HepG2 (cell line): ENCODE data around the gene APEX2. TPM values are rescaled to one million over a fixed set of nuclear protein-coding genes. Genes with fewer than 3 reads are reported as not detected.

ENCODE experiments used
- ATAC-seq: fragments of 200-7000 bp; cut with Tn5 transposase; 3 replicates; pipeline ENCODE4 v1.9.1; 2020; ENCODE audit warnings: mild to moderate bottlenecking, moderate library complexity
- BruUV-seq: library from RNA; stranded (reverse); fragments of 400-500 nt; replicated peaks from 2 replicates; lab custom pipeline; 2021; lab: Mats Ljungman, UMichigan
- CTCF ChIA-PET: fragments of 300-600 bp; formaldehyde crosslinking; extraction: SDS; loops from one replicate; lab custom pipeline; 2021; ENCODE audit warnings: low total read pairs, inconsistent platforms, low intra/inter-chr PET ratio; lab: Yijun Ruan, JAX
- POLR2A ChIA-PET: fragments of 350-600 bp; sonication (Branson Sonifier 250); formaldehyde crosslinking; loops from one replicate; lab custom pipeline; 2020; ENCODE audit warnings: antibody characterized with exemption, inconsistent platforms; lab: Yijun Ruan, JAX
- DNase-seq: peaks from one replicate; pipeline ENCODE4 v3.0.0-alpha.2; 2015; ENCODE audit warnings: low spot score
- FAIRE-seq: peaks from 3 replicates; lab custom pipeline; 2011; peaks lifted over from hg19 to GRCh38; lab: Jason Lieb, UNC
- H2AFZ ChIP-seq: one replicate; pipeline ENCODE4 v1.6.1; 2011; ENCODE audit warnings: low read length, inconsistent platforms
- H3K27ac ChIP-seq: fragments of 300-600 bp; 3 replicates; pipeline ENCODE4 v1.8.0; 2011; ENCODE audit warnings: mixed run types, mild to moderate bottlenecking, mixed read lengths, low read length, inconsistent platforms; ENCODE audit not compliant: insufficient read depth; ENCODE audit errors: extremely low read length
- H3K27me3 ChIP-seq, 2 experiments: fragments of 200-600 bp in 1 of 2; 2 replicates in 1 of 2; 3 replicates in 1 of 2; pipeline versions ENCODE4 v1.6.0 to v1.8.0; 2011; ENCODE audit warnings: low read length in 2 of 2, mild to moderate bottlenecking in 2 of 2, moderate library complexity in 2 of 2, inconsistent platforms in 1 of 2; ENCODE audit not compliant: insufficient read depth in 2 of 2, control insufficient read depth in 1 of 2
- H3K36me3 ChIP-seq, 2 experiments: fragments of 200-600 bp in 1 of 2; replicated peaks in 1 of 2; 2 replicates in 1 of 2; 3 replicates in 1 of 2; pipeline versions ENCODE4 v1.5.1 to v1.8.0; 2011; ENCODE audit warnings: low read length in 2 of 2, inconsistent platforms in 1 of 2; ENCODE audit not compliant: insufficient read depth in 2 of 2, control insufficient read depth in 1 of 2
- H3K4me1 ChIP-seq: 2 replicates; pipeline ENCODE4 v1.5.1; 2012; ENCODE audit warnings: low read length, inconsistent platforms; ENCODE audit not compliant: insufficient read depth
- H3K4me2 ChIP-seq: 2 replicates; pipeline ENCODE4 v1.6.0; 2011; ENCODE audit warnings: low read depth, low read length, inconsistent platforms
- H3K4me3 ChIP-seq, 3 experiments: fragments of 200-600 bp in 1 of 3; sonication (generic), shearing (Covaris generic) in 1 of 3; replicated peaks in 1 of 3; 2 replicates each; pipeline ENCODE4 v1.5.1; 2011 to 2016; ENCODE audit warnings: low read length in 3 of 3, inconsistent platforms in 2 of 3, low read depth in 2 of 3, mild to moderate bottlenecking in 2 of 3, control low read depth in 1 of 3, mixed read lengths in 1 of 3; ENCODE audit not compliant: insufficient read depth in 1 of 3
- H3K79me2 ChIP-seq: one replicate; pipeline ENCODE4 v1.6.1; 2011; ENCODE audit warnings: low read length, inconsistent platforms; ENCODE audit not compliant: insufficient read depth
- H3K9ac ChIP-seq: 2 replicates; pipeline ENCODE4 v1.6.0; 2011; ENCODE audit warnings: mild to moderate bottlenecking, low read depth, low read length, inconsistent platforms; ENCODE audit not compliant: insufficient read depth
- H3K9me3 ChIP-seq: 2 replicates; pipeline ENCODE4 v1.5.1; 2012; ENCODE audit warnings: mild to moderate bottlenecking, low read length
- H4K20me1 ChIP-seq: 2 replicates; pipeline ENCODE4 v1.6.0; 2011; ENCODE audit warnings: inconsistent platforms, mild to moderate bottlenecking, low read length, moderate library complexity; ENCODE audit not compliant: insufficient read depth
- CEBPG ChIP-seq: IDR thresholded peaks from 2 replicates; pipeline ENCODE4 v1.6.1; 2016
- DR1 ChIP-seq: sonication (generic); formaldehyde crosslinking; IDR thresholded peaks from 2 replicates; pipeline ENCODE4 v1.8.0; 2021; ENCODE audit warnings: mild to moderate bottlenecking, missing genetic modification reagents, inconsistent platforms
- GABPA ChIP-seq, 2 experiments: IDR thresholded peaks; 2 replicates each; pipeline ENCODE4 v1.6.1; 2011 to 2016; ENCODE audit warnings: low read depth in 2 of 2, low read length in 1 of 2, missing biosample characterization in 1 of 2, missing genetic modification characterization in 1 of 2
- GATAD2A ChIP-seq: IDR thresholded peaks from 2 replicates; pipeline ENCODE4 v1.6.1; 2016
- NCOA5 ChIP-seq: sonication (generic); formaldehyde crosslinking; IDR thresholded peaks from 2 replicates; pipeline ENCODE4 v1.4.0; 2020; ENCODE audit warnings: missing genetic modification reagents
- RAD51 ChIP-seq: fragments of 450-650 bp; IDR thresholded peaks from 2 replicates; pipeline ENCODE4 v1.6.1; 2016; ENCODE audit warnings: borderline replicate concordance
- SRF ChIP-seq: IDR thresholded peaks from 2 replicates; pipeline ENCODE4 v1.6.1; 2011; ENCODE audit warnings: mild to moderate bottlenecking, low read depth, low read length, moderate library complexity
- ZNF180 ChIP-seq: sonication (generic); formaldehyde crosslinking; IDR thresholded peaks from 2 replicates; pipeline ENCODE4 v1.4.0; 2020; ENCODE audit warnings: low read depth, missing genetic modification reagents, borderline replicate concordance
- ZNF263 ChIP-seq: sonication (generic); formaldehyde crosslinking; IDR thresholded peaks from 2 replicates; pipeline ENCODE4 v1.4.0; 2020; ENCODE audit warnings: missing genetic modification reagents
- ZNF451 ChIP-seq: sonication (generic); formaldehyde crosslinking; IDR thresholded peaks from 2 replicates; pipeline ENCODE4 v1.5.0; 2020; ENCODE audit warnings: mild to moderate bottlenecking, missing genetic modification reagents
- ZNF460 ChIP-seq: sonication (generic); formaldehyde crosslinking; IDR thresholded peaks from 2 replicates; pipeline ENCODE4 v1.5.1; 2020; ENCODE audit warnings: missing genetic modification reagents, mild to moderate bottlenecking, borderline replicate concordance
- ZNF713 ChIP-seq: sonication (generic); formaldehyde crosslinking; IDR thresholded peaks from 2 replicates; pipeline ENCODE4 v1.4.0; 2020; ENCODE audit warnings: mild to moderate bottlenecking, missing genetic modification reagents
- ZNF776 ChIP-seq: sonication (generic); formaldehyde crosslinking; IDR thresholded peaks from 2 replicates; pipeline ENCODE4 v1.4.0; 2020; ENCODE audit warnings: mild to moderate bottlenecking, missing genetic modification reagents
- WGBS: methylation state at CpG from one replicate; pipeline ENCODE4 v1.1.6; 2017; ENCODE audit warnings: low lambda C conversion rate; 5-methylcytosine and 5-hydroxymethylcytosine counted together
- in situ Hi-C: cut with HindIII; loops from 2 replicates; pipeline ENCODE4 v1.10.0; 2017; ENCODE audit warnings: low pct_unique_long_range_greater_than_20kb; ENCODE audit not compliant: extremely low pct_ligation_motif_present
- intact Hi-C: fragments of 100-400 bp; cut with micrococcal nuclease; formaldehyde crosslinking; loops from one replicate; pipeline ENCODE4 v1.10.0; 2022; ENCODE audit not compliant: unreplicated experiment
- polyA plus RNA-seq, 8 experiments: library from polyadenylated mRNA; depleted of rRNA in 3 of 8; stranded (reverse) in 7 of 8; unstranded in 1 of 8; fragments of >200 nt; fragmentation: Illumina TruSeq in 4 of 8; extraction: Trizol in 4 of 8; gene quantifications; 2 replicates each; pipeline versions ENCODE4 v1.2.1 to v1.2.3, GENCODE V29; 2011 to 2016; ENCODE audit warnings: low read depth in 4 of 8, missing spikeins in 1 of 8, mixed read lengths in 1 of 8; ENCODE audit not compliant: insufficient read depth in 1 of 8
- total RNA-seq, 5 experiments: library from RNA; depleted of rRNA; stranded (reverse); fragments of >200 nt; fragmentation: Illumina TruSeq; extraction: Trizol; gene quantifications; 2 replicates each; pipeline ENCODE4 v1.2.3, GENCODE V29; 2016; ENCODE audit warnings: low read depth in 1 of 5
- TF ChIP-seq, protein P1 (sequence below), 2 experiments: fragments of 450-650 bp in 1 of 2; sonication (generic) in 1 of 2; formaldehyde crosslinking; IDR thresholded peaks; 2 replicates each; pipeline versions ENCODE4 v1.5.0 to v1.8.0; 2020 to 2022; ENCODE audit warnings: mild to moderate bottlenecking in 1 of 2, missing genetic modification reagents in 1 of 2
- TF ChIP-seq, protein P2 (sequence below): sonication (generic); formaldehyde crosslinking; IDR thresholded peaks from 2 replicates; pipeline ENCODE4 v1.4.0; 2020; ENCODE audit warnings: missing genetic modification reagents
- TF ChIP-seq, protein P3 (sequence below): sonication (generic); formaldehyde crosslinking; IDR thresholded peaks from 2 replicates; pipeline ENCODE4 v1.5.1; 2020; ENCODE audit warnings: mild to moderate bottlenecking, missing genetic modification reagents

Gene APEX2
- total and polyA plus RNA-seq, 2 of the 13 experiments (the other 11 are each of a cell fraction or from before 2014, with no cell fraction given) = 12.7 to 17.8 TPM

DNA sequence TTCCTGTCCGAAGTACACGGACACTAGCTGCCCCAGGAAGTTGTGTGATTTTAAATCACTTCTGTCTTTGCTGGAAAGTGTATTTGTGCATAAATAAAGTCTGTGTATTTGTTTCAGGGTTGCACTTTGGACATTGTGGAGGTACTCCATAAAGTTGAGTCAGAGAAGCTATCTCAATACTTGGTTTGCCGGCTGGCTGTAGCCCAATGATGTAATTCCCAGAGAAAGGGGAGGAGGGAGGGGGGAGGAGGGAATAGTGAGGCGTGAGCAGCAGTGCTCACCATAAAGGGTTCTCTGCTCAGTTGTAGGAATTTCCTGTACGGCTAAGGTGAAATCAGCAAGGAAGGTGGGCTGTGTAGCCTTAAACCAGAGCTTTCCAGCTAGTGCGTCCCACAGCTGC, 7.5 kb downstream of the APEX2 start (continued):
- TF ChIP-seq, protein P1, sequence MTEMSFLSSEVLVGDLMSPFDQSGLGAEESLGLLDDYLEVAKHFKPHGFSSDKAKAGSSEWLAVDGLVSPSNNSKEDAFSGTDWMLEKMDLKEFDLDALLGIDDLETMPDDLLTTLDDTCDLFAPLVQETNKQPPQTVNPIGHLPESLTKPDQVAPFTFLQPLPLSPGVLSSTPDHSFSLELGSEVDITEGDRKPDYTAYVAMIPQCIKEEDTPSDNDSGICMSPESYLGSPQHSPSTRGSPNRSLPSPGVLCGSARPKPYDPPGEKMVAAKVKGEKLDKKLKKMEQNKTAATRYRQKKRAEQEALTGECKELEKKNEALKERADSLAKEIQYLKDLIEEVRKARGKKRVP (CRISPR knock-in tag; IDR thresholded peaks at IDR 0.05) = peak in 1 of 2 experiments; percentile 55; a peak in 2 of 4 replicates
- TF ChIP-seq DR1 (CRISPR knock-in tag) (no peak), ZNF263 (CRISPR knock-in tag) (peak; percentile 93), ZNF451 (no peak), CEBPG (peak; percentile 54), GATAD2A (CRISPR knock-in tag) (peak; percentile 15; the same call in 1 of the 2 replicates)
- TF ChIP-seq, protein P2, sequence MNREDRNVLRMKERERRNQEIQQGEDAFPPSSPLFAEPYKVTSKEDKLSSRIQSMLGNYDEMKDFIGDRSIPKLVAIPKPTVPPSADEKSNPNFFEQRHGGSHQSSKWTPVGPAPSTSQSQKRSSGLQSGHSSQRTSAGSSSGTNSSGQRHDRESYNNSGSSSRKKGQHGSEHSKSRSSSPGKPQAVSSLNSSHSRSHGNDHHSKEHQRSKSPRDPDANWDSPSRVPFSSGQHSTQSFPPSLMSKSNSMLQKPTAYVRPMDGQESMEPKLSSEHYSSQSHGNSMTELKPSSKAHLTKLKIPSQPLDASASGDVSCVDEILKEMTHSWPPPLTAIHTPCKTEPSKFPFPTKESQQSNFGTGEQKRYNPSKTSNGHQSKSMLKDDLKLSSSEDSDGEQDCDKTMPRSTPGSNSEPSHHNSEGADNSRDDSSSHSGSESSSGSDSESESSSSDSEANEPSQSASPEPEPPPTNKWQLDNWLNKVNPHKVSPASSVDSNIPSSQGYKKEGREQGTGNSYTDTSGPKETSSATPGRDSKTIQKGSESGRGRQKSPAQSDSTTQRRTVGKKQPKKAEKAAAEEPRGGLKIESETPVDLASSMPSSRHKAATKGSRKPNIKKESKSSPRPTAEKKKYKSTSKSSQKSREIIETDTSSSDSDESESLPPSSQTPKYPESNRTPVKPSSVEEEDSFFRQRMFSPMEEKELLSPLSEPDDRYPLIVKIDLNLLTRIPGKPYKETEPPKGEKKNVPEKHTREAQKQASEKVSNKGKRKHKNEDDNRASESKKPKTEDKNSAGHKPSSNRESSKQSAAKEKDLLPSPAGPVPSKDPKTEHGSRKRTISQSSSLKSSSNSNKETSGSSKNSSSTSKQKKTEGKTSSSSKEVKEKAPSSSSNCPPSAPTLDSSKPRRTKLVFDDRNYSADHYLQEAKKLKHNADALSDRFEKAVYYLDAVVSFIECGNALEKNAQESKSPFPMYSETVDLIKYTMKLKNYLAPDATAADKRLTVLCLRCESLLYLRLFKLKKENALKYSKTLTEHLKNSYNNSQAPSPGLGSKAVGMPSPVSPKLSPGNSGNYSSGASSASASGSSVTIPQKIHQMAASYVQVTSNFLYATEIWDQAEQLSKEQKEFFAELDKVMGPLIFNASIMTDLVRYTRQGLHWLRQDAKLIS (CRISPR knock-in tag) = no peak
- TF ChIP-seq, all 625 proteins: peak for 16

DNA sequence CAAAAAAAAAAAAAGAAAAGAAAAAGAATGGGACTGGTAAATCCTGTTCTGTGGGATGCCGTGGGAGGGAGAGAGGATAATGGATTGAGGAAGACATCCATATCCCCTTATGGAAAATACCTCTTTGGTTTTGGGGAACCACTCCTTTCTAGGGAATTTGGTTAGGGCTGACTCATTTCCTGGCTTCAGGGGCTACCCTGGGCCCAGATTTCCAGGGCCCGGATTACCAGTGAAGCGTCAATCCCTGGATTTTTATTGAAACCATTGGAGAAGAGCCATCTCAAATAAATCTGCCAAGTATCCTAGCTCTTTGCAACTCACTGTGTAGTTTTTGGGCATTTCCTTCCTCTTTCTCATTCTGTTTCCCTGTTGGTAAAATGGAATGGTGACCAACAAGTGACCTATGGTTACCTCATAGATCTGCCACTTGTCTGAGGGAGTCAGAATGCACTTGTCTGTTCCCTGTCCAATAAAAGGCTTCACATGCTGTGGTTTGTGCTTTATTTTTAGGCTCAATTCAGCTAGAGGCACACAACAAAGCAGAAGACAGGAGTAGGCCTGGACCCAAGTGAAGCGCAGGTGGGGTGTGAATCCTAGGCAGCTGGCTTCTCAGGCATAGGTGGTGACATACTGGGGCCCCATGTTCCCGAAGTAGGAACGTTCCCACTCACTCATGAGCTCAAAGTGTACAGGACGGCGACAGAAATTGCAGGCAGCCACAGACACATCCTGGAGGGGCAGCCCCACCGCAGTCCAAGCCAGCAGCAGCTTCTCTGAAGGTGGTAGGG, 8.6 kb downstream of the APEX2 start:
- no peak for DNase-seq
- Histone ChIP-seq H3K4me1 (peaks cover 39% of the 10 kb centered on the region), H3K4me2 (no peak overlapping the region), H3K9ac (no peak overlapping the region), H3K27me3 (no peaks in the 10 kb centered on the region), H3K27ac (no peak overlapping the region), H2AFZ (no peak overlapping the region), H3K79me2 (no peaks in the 10 kb centered on the region), H4K20me1 (no peaks in the 10 kb centered on the region), H3K9me3 (no peaks in the 10 kb centered on the region), H3K4me3 (no peak overlapping the region), H3K36me3 (no peaks in the 10 kb centered on the region; a peak in 2 of 5 replicates)
- ChIA-PET CTCF (no interaction called here), POLR2A (interaction anchor here (2.1 to 4.3 kb wide), 2 partner anchors 9 to 16 kb away, joined by 5 to 21 read pairs; partner anchors contain the start of gene APEX2)
- WGBS = 94% methylated on average over 3 of the region's 9 CpGs
- no TSS peak for BruUV-seq
- no peak for FAIRE-seq
- in situ Hi-C loops (no loop called here), intact Hi-C loops (no loop called here)
- no peak for ATAC-seq
- TF ChIP-seq NCOA5 (no peak), ZNF713 (no peak), RAD51 (no peak), SRF (no peak), GABPA (IDR thresholded peaks at IDR 0.05; ENCODE audit: low read depth, low read length) (no peak), GABPA (CRISPR knock-in tag; IDR thresholded peaks at IDR 0.05; ENCODE audit: low read depth) (no peak), ZNF460 (no peak), ZNF776 (CRISPR knock-in tag) (no peak), ZNF180 (no peak)
- TF ChIP-seq, protein P3, sequence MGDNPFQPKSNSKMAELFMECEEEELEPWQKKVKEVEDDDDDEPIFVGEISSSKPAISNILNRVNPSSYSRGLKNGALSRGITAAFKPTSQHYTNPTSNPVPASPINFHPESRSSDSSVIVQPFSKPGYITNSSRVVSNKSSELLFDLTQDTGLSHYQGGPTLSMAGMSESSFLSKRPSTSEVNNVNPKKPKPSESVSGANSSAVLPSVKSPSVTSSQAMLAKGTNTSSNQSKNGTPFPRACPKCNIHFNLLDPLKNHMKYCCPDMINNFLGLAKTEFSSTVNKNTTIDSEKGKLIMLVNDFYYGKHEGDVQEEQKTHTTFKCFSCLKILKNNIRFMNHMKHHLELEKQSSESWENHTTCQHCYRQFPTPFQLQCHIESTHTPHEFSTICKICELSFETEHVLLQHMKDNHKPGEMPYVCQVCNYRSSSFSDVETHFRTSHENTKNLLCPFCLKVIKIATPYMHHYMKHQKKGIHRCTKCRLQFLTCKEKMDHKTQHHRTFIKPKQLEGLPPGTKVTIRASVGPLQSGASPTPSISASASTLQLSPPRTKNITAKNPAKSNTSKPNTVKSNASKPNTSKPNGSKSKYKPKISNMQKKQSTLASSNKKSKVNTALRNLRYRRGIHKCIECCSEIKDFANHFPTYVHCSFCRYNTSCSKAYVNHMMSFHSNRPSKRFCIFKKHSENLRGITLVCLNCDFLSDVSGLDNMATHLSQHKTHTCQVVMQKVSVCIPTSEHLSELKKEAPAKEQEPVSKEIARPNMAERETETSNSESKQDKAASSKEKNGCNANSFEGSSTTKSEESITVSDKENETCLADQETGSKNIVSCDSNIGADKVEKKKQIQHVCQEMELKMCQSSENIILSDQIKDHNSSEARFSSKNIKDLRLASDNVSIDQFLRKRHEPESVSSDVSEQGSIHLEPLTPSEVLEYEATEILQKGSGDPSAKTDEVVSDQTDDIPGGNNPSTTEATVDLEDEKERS (CRISPR knock-in tag) = no peak
